HCT116 (cell line): ENCODE measurements around the gene CRACR2A. TPM values are rescaled to one million over a fixed set of nuclear protein-coding genes. Genes with fewer than 3 reads are reported as not detected.

ENCODE experiments used
- ATAC-seq: fragments of 200-7000 bp; cut with Tn5 transposase; 2 replicates; pipeline ENCODE4 v1.9.1; 2020; ENCODE audit warnings: mild to moderate bottlenecking, moderate library complexity
- BruUV-seq: library from RNA; stranded (reverse); fragments of 400-500 nt; replicated peaks from 2 replicates; lab custom pipeline; 2021; lab: Mats Ljungman, UMichigan
- CTCF ChIA-PET: fragments of 300-600 bp; sonication (Branson Sonifier 250); formaldehyde crosslinking; loops from one replicate; lab custom pipeline; 2021; ENCODE audit warnings: antibody characterized with exemption; lab: Charles Lee
- POLR2A ChIA-PET: fragments of 300-600, 350-600 bp; sonication (Branson Sonifier 250); formaldehyde crosslinking; loops from one replicate; lab custom pipeline; 2021; ENCODE audit warnings: antibody characterized with exemption; lab: Charles Lee
- RAD21 ChIA-PET, 2 experiments: fragments of 300-600 bp; sonication (Branson Sonifier 250); formaldehyde crosslinking; loops; one replicate each; lab custom pipeline; 2023; ENCODE audit warnings: low total read pairs in 2 of 2; ENCODE audit not compliant: uncharacterized antibody in 2 of 2, unreplicated experiment in 2 of 2, low non-redundant PET in 1 of 2; lab: Charles Lee
- DNase-seq: peaks from one replicate; pipeline ENCODE4 v3.0.0-alpha.2; 2010; ENCODE audit warnings: low read depth, low spot score
- H2AFZ ChIP-seq: fragments of 200-600 bp; shearing (Covaris generic), sonication (generic); 2 replicates; pipeline ENCODE4 v1.6.1; 2017; ENCODE audit warnings: low read depth, mixed run types, mixed read lengths, antibody characterized with exemption, low read length; ENCODE audit not compliant: poor library complexity, severe bottlenecking
- H3K27ac ChIP-seq: 2 replicates; pipeline ENCODE4 v1.5.1; 2012; ENCODE audit warnings: low read depth, low read length
- H3K27me3 ChIP-seq: fragments of 200-600 bp; sonication (generic); 2 replicates; pipeline ENCODE4 v1.6.1; 2016; ENCODE audit warnings: mixed run types, low read length, mixed read lengths; ENCODE audit not compliant: insufficient read depth
- H3K36me3 ChIP-seq, 2 experiments: fragments of 200-500 bp in 1 of 2; fragments of 200-600 bp in 1 of 2; sonication (Bioruptor generic) in 1 of 2; sonication (generic) in 1 of 2; 2 replicates each; pipeline versions ENCODE4 v1.5.1 to v1.6.1; 2014 to 2016; ENCODE audit warnings: low read length in 2 of 2, inconsistent platforms in 1 of 2, mixed read lengths in 1 of 2, mixed run types in 1 of 2; ENCODE audit not compliant: insufficient read depth in 2 of 2, control insufficient read depth in 1 of 2
- H3K4me1 ChIP-seq, 2 experiments: fragments of 200-600 bp in 1 of 2; sonication (generic) in 1 of 2; 2 replicates each; pipeline versions ENCODE4 v1.5.1 to v1.6.1; 2012 to 2017; ENCODE audit warnings: low read length in 2 of 2, inconsistent platforms in 1 of 2, mild to moderate bottlenecking in 1 of 2, mixed read lengths in 1 of 2, mixed run types in 1 of 2, moderate library complexity in 1 of 2; ENCODE audit not compliant: insufficient read depth in 2 of 2, control insufficient read depth in 1 of 2
- H3K4me2 ChIP-seq: fragments of 200-600 bp; sonication (generic); 2 replicates; pipeline ENCODE4 v1.6.1; 2017; ENCODE audit warnings: mixed run types, low read length, mixed read lengths
- H3K4me3 ChIP-seq, 2 experiments: fragments of 200-600 bp in 1 of 2; sonication (generic) in 1 of 2; replicated peaks in 1 of 2; 2 replicates each; pipeline ENCODE4 v1.5.1; 2011 to 2016; ENCODE audit warnings: low read length in 2 of 2, control low read depth in 1 of 2, low read depth in 1 of 2, mild to moderate bottlenecking in 1 of 2, mixed read lengths in 1 of 2, mixed run types in 1 of 2
- H3K79me2 ChIP-seq: fragments of 200-600 bp; sonication (generic); 2 replicates; pipeline ENCODE4 v1.6.1; 2017; ENCODE audit warnings: mild to moderate bottlenecking, mixed run types, low read length, moderate library complexity, mixed read lengths; ENCODE audit not compliant: insufficient read depth
- H3K9ac ChIP-seq: fragments of 200-600 bp; sonication (generic); 2 replicates; pipeline ENCODE4 v1.6.1; 2016; ENCODE audit warnings: low read length, mixed read lengths
- H3K9me2 ChIP-seq: fragments of 200-600 bp; sonication (generic), shearing (Covaris generic); 2 replicates; pipeline ENCODE4 v1.6.1; 2017; ENCODE audit warnings: mixed run types, mild to moderate bottlenecking, moderate library complexity; ENCODE audit not compliant: insufficient read depth
- H3K9me3 ChIP-seq, 2 experiments: fragments of 200-500 bp in 1 of 2; fragments of 200-600 bp in 1 of 2; sonication (Bioruptor generic) in 1 of 2; sonication (generic) in 1 of 2; 2 replicates each; pipeline ENCODE4 v1.6.1; 2014 to 2017; ENCODE audit warnings: low read length in 2 of 2, mixed read lengths in 2 of 2, inconsistent platforms in 1 of 2, low read depth in 1 of 2, mild to moderate bottlenecking in 1 of 2, mixed run types in 1 of 2, moderate library complexity in 1 of 2; ENCODE audit not compliant: control insufficient read depth in 1 of 2, insufficient read depth in 1 of 2
- H4K20me1 ChIP-seq: fragments of 200-600 bp; sonication (generic), shearing (Covaris generic); 2 replicates; pipeline ENCODE4 v1.6.1; 2017; ENCODE audit warnings: mixed run types, mild to moderate bottlenecking, moderate library complexity; ENCODE audit not compliant: insufficient read depth
- CTCF ChIP-seq, 3 experiments: fragments of 200-600 bp in 1 of 3; sonication (generic) in 1 of 3; IDR thresholded peaks in 2 of 3; conservative IDR thresholded peaks in 1 of 3; 2 replicates each; pipeline ENCODE4 v1.5.1; 2012 to 2017; ENCODE audit warnings: low read depth in 2 of 3, low read length in 2 of 3, antibody characterized with exemption in 1 of 3, borderline replicate concordance in 1 of 3, control low read depth in 1 of 3, mild to moderate bottlenecking in 1 of 3, mixed read lengths in 1 of 3, mixed run types in 1 of 3, moderate library complexity in 1 of 3; ENCODE audit not compliant: insufficient read depth in 1 of 3
- SIN3A ChIP-seq: IDR thresholded peaks from 2 replicates; pipeline ENCODE4 v1.6.1; 2012; ENCODE audit warnings: low read depth
- intact Hi-C: fragments of 100-400 bp; cut with micrococcal nuclease; formaldehyde crosslinking; loops from 2 replicates; pipeline ENCODE4 v1.10.0; 2022
- total RNA-seq: library from RNA; stranded (reverse); gene quantifications from one replicate; pipeline ENCODE4 v1.2.1, GENCODE V29; 2021; ENCODE audit not compliant: unreplicated experiment
- TF ChIP-seq, protein P1 (sequence below): IDR thresholded peaks from 2 replicates; pipeline ENCODE4 v1.6.1; 2012; ENCODE audit warnings: low read depth

CRACR2A gene
- total RNA-seq, 1 experiment from 2014 or later = 18.4 TPM

GRCh38 chr12:3732901-3733300 lies 20.0 kb downstream of the CRACR2A start:
- Histone ChIP-seq H3K4me2 (no peak overlapping the region), H3K36me3 (no peaks in the 10 kb centered on the region), H3K79me2 (no peaks in the 10 kb centered on the region; the same call in 1 of the 2 replicates), H3K9me2 (no peaks in the 10 kb centered on the region), H4K20me1 (no peaks in the 10 kb centered on the region), H3K4me3 (no peak overlapping the region), H3K4me1 (peaks cover 0 to 5% of the 10 kb centered on the region in 2 experiments; a peak in 2 of 4 replicates), H3K9ac (no peak overlapping the region), H3K27ac (no peak overlapping the region), H2AFZ (no peak overlapping the region), H3K27me3 (no peaks in the 10 kb centered on the region), H3K9me3 (no peaks in the 10 kb centered on the region)
- ChIA-PET RAD21 (no interaction called here), POLR2A (no interaction called here), CTCF (no interaction called here)
- BruUV-seq = no TSS peak
- TF ChIP-seq, protein P1, sequence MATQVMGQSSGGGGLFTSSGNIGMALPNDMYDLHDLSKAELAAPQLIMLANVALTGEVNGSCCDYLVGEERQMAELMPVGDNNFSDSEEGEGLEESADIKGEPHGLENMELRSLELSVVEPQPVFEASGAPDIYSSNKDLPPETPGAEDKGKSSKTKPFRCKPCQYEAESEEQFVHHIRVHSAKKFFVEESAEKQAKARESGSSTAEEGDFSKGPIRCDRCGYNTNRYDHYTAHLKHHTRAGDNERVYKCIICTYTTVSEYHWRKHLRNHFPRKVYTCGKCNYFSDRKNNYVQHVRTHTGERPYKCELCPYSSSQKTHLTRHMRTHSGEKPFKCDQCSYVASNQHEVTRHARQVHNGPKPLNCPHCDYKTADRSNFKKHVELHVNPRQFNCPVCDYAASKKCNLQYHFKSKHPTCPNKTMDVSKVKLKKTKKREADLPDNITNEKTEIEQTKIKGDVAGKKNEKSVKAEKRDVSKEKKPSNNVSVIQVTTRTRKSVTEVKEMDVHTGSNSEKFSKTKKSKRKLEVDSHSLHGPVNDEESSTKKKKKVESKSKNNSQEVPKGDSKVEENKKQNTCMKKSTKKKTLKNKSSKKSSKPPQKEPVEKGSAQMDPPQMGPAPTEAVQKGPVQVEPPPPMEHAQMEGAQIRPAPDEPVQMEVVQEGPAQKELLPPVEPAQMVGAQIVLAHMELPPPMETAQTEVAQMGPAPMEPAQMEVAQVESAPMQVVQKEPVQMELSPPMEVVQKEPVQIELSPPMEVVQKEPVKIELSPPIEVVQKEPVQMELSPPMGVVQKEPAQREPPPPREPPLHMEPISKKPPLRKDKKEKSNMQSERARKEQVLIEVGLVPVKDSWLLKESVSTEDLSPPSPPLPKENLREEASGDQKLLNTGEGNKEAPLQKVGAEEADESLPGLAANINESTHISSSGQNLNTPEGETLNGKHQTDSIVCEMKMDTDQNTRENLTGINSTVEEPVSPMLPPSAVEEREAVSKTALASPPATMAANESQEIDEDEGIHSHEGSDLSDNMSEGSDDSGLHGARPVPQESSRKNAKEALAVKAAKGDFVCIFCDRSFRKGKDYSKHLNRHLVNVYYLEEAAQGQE = no peak
- TF ChIP-seq SIN3A (no peak), CTCF (IDR thresholded peaks at IDR 0.05 in 2 of 3, conservative IDR thresholded peaks at IDR 0.05 in 1 of 3; ENCODE audit: borderline replicate concordance in 1 of 3, insufficient read depth in 1 of 3, low read depth in 2 of 3, low read length in 2 of 3) (no peak)
- no peak for DNase-seq
- intact Hi-C loops = no loop called here
- ATAC-seq = no peak
